OCI-LY1 (cell line): ENCODE results near the gene B4GALNT1.

Experiments
- EZH2 ChIP-seq: fragments of 200-600 bp; sonication (generic), shearing (Covaris generic); IDR thresholded peaks from 2 replicates; pipeline ENCODE4 v1.8.0; 2017; ENCODE audit warnings: borderline replicate concordance, mixed run types, mild to moderate bottlenecking, antibody characterized with exemption, low read length, moderate library complexity, mixed read lengths
- TF ChIP-seq, protein P1 (sequence below): fragments of 200-600 bp; sonication (generic), shearing (Covaris generic); IDR thresholded peaks from 2 replicates; pipeline ENCODE4 v1.5.1; 2017; ENCODE audit warnings: mild to moderate bottlenecking, antibody characterized with exemption, low read length, moderate library complexity, mixed read lengths

DNA sequence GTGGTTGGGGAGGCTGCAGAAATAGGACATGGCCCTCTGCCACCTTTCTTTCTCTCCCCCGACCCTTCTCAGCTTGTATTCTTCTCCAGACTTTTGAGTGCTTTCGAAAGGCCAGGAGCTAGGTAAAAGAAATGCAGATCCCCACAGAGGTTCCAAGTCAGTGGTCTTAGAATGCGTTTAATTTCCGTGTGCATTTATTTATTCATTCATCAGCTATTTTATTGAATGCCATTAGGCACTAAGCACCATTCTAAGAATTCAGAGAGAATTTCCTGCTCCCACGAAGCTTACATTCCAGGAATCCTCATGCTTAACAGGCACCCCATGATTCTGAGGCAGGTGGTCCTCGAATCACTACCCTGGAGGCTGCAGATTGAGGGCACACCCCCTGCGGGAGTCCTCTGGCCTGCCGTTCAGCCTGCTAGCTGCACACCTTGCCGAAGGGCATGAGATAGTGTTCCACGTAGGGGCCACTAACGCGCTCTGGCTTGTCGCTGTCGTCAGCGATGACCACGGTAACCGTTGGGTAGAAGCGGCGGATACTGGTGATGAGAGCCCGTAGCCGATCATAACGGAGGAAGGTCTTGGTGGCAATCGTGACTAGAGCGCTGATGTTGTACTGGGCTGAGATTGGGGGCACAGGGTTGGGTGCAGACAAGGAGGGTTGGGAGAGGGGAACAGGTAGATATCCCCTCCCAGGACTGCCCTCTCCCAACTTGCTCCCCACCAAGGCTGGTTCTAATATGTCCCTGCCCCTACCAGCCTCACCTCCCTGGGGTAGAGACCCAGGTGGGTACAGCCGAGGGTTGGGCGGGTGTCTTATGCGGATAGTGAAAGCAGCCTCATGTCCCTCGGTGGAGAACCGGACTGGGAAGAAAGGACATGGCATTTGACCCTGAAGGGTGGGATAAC is 4.5 kb downstream of the B4GALNT1 start:
- TF ChIP-seq, protein P1, sequence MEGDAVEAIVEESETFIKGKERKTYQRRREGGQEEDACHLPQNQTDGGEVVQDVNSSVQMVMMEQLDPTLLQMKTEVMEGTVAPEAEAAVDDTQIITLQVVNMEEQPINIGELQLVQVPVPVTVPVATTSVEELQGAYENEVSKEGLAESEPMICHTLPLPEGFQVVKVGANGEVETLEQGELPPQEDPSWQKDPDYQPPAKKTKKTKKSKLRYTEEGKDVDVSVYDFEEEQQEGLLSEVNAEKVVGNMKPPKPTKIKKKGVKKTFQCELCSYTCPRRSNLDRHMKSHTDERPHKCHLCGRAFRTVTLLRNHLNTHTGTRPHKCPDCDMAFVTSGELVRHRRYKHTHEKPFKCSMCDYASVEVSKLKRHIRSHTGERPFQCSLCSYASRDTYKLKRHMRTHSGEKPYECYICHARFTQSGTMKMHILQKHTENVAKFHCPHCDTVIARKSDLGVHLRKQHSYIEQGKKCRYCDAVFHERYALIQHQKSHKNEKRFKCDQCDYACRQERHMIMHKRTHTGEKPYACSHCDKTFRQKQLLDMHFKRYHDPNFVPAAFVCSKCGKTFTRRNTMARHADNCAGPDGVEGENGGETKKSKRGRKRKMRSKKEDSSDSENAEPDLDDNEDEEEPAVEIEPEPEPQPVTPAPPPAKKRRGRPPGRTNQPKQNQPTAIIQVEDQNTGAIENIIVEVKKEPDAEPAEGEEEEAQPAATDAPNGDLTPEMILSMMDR, result no peak
- TF ChIP-seq EZH2, result no peak
